HG03571 (cell line): ENCODE data around the gene GMEB2.
"Not testable (repeated sequence)": the region's sequence is repeated elsewhere in the genome, so short reads cannot be mapped to it uniquely, and the experiment has no call there.

Experiments
- ATAC-seq: cut with Tn5 transposase; IDR thresholded peaks from one replicate; pipeline ENCODE4 v1.9.1; 2021; ENCODE audit not compliant: unreplicated experiment

The GMEB2 gene

DNA sequence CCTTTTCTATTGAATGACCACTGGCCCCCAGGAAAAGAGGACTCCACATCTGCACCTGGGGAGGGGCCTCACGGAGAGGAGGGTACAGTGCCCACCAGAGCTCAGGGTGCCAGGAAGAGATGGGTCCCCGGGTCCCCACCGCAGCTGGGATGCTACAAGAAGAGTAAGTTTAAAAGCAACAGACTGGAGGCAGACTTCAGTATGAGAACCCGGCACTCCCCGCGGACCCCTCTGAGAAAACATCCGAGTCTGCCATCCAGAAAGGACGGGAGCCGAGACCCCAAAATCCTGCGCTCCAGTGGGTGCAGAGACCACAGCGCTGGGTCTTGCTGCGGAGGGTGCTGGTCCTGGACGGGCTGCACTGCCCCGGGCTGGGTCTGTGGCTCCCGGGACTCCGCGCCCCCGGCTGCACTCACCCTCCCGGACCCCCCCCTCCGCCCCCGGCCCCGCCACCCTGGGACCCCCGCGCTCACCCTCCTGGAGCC lies 53.2 kb downstream of the GMEB2 start:
- ATAC-seq, result no peak

DNA sequence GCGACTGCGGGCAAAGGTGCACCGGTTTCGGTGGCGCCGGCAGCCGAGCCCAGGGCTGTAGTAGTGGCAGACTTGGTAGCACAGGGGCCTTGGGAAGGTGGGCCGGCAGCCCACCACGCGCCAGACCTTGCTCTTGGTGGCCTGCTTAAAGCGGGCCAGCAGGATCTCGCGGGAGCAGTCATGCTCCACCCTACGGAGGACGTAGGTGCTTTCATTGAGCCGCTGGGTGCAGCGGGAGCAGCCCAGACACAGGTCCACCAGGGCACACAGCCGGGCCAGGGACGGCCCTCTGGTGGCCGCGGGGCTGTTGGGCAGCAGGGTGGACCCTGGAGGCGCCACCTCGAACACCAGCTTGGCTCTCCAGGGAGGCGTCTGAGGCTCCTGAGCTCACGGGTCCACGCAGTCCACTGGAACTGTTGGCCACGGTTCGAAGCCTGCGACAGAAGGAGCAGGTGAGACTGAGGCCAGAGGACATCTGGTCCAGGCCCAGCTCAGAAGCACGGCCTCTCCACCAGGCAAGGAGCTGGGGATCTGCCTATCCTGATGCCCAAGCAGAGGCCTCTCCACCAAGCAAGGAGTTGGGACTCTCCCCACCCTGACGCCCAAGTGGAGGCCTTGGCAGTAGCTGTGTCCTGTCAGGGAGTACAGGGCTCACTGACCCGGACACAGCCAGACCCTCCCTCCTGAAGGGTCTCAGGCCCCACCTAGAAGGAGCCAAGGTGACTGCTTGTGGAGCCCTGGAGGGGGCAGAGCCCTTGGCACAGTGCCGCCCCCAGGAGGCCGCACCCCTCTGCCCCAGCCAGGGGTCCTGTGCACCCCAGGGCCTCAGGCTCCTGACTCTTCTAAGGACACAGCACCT lies 53.9 kb downstream of the GMEB2 start:
- ATAC-seq, result no peak

DNA sequence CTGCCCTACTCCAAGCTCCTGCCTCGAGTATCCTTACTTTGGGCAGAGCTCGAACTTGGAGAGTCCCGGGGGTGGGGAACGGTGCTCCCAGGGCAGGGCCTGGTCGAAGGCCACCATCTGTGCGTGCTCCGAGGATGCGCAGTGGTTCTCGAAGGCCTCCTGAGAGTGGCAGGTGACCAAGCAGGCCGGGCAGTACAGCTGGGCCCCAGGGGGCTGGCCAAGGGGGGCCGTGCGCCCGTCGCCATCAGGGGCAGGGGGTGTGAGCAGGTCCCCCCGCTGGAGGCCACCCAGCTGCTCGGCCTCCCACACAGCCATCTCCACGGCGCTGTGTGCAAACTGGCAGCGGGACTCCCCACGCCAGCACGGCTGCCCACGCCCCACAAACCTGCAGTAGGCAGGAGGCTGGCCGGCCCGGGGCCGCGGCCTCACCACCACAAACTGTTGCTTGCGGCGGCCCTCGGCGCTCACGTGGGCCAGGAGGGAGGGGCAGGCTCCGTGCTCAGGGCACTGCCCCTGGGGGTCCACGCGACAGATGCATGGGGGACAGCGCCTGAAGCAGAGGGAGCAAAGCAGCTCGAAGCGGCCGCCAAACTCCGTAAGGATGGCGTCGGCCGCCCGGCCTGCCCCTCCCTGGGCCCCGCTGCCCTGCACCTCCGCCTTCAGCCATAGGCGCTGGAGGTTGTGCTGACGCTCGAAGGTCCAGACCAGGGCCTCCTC lies 54.7 kb downstream of the GMEB2 start:
- no peak for ATAC-seq

GRCh38 chr20:63571087-63571478 lies 55.8 kb downstream of the GMEB2 start:
- not testable (repeated sequence) for ATAC-seq

DNA sequence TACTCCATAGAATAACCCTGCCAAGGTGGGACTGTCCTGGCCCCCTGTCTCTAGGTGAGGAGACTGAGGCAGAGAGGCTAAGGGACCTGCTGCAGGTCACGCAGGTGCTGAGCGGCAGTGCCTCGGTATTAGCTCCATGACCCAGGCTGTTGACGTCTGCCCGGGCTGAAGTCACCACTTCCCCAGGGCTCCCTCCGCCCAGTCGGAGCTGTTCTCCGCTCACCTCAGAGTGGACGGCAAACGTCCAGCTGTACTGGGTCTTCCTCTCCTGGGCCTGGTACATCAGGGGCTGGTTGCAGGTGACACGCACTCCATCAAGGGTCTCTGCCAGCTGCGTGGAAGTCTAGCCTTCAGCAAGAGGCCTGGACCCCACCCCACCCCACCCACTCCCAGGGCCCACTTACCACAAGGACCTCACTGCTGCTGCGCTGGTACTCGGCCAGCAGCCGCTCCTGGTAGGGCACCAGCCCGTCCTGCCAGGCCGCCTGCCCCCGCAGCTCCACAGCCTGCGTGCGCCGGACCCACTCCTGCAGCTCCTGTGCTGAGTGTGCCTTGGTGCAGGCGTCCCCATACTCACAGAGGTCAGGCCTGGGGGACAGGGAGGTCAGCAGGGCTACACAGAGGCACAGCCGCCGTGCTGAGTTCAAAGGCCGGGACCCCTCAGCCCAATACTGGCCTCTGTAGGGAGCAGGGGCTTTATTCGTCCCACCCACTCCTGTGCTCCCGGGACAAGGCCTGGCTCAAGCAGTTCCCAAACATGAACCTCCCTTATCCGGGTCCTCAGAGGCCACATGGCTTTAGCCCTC lies 56.4 kb downstream of the GMEB2 start:
- no peak for ATAC-seq

- ATAC-seq, result no peak
These were observed 57.6 kb downstream of the GMEB2 start for GRCh38 chr20:63568986-63569949.

DNA sequence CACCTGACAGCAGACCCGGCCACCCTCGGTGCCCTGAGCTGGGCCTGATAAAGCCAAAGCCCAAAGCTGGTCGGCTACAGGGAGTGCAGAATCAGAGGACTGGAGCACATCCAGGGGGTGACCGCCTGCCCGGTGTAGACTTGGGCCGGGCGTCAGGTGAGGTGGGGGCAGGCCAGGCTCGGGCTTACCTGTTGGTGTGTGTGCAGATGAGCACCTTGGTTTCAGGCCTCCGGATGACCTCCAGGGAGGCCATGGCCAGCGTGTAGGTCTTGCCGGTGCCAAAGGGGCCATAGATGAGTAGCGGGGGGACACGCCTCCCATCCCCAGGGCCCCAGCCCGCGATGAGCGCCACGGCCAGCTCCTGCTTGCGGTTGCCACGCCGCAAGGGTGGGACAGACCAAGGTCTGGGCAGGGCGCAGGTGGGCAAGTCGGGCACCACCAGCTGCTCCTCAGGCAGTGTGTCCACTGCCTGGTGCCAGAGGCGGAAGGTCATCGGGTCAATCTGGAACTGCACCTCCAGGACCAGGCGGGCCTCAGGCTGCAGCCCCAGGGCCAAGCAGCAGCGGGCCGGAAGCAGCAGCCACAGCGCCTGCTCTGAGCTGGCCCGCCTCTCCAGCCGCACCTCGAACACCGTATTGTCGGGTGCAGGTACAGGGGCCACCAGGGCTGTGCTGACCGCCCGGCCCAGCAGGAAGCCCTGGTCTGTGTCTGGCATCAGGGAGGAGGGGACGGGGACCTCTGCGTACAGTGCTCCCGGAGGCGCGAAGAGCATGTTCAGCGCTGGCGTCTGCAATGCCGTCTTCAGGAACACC lies 58.5 kb downstream of the GMEB2 start:
- ATAC-seq, result no peak

- no peak for ATAC-seq
These were observed 59.3 kb downstream of the GMEB2 start for GRCh38 chr20:63567386-63568169.

- ATAC-seq, result no peak
These were observed 59.8 kb downstream of the GMEB2 start for GRCh38 chr20:63567136-63567385.

- no peak for ATAC-seq
These were observed 60.3 kb downstream of the GMEB2 start for GRCh38 chr20:63566395-63567135.

GRCh38 chr20:63565699-63566335 lies 61.1 kb downstream of the GMEB2 start:
- ATAC-seq, result no peak

GRCh38 chr20:63565021-63565698 lies 61.7 kb downstream of the GMEB2 start:
- no peak for ATAC-seq

GRCh38 chr20:63564036-63564810 lies 62.7 kb downstream of the GMEB2 start:
- ATAC-seq, result no peak

DNA sequence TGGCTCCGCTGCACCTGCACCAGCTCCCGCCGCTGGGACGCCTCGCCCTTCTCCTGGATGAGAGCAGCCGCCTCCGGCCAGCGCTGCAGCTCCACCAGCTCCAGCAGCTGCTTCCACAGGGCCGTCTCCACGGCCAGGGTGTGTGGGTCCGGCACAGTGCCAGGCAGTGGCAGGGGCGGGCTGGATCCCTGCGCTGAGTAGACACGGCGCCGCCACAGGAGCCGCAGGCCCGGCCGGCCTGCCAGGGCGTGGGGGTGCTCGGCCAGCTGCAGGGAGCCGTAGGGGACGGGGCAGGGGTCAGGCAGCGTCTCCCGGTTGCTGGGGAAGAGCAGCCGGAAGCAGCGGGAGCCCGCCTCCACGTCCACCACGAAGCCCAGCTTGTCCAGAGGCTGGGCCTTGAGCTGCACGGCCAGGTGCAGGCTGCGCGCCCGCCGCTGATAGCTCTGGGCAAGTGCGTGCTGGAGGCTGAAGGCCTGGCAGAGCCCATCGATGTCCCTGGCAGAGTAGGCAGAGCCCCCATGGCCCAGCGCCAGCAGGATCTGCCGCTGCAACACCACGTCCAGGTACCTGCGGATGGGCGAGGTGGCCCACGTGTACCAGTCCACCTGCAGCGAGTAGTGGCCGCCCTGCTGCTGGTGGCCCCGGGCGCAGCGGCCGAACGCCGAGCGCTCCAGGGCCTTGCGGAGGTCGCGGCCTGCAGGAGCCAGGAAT lies 63.5 kb downstream of the GMEB2 start:
- no peak for ATAC-seq

- no peak for ATAC-seq
These were observed 64.3 kb downstream of the GMEB2 start for GRCh38 chr20:63562461-63563224.
